HG03135 (cell line): ENCODE results near the gene EGFL7.
"Not testable (repeated sequence)": the region's sequence is repeated elsewhere in the genome, so short reads cannot be mapped to it uniquely, and the experiment has no call there.

Experiments
- ATAC-seq: cut with Tn5 transposase; IDR thresholded peaks from one replicate; pipeline ENCODE4 v1.9.1; 2021; ENCODE audit warnings: mild to moderate bottlenecking, moderate library complexity; ENCODE audit not compliant: unreplicated experiment

The EGFL7 gene

DNA sequence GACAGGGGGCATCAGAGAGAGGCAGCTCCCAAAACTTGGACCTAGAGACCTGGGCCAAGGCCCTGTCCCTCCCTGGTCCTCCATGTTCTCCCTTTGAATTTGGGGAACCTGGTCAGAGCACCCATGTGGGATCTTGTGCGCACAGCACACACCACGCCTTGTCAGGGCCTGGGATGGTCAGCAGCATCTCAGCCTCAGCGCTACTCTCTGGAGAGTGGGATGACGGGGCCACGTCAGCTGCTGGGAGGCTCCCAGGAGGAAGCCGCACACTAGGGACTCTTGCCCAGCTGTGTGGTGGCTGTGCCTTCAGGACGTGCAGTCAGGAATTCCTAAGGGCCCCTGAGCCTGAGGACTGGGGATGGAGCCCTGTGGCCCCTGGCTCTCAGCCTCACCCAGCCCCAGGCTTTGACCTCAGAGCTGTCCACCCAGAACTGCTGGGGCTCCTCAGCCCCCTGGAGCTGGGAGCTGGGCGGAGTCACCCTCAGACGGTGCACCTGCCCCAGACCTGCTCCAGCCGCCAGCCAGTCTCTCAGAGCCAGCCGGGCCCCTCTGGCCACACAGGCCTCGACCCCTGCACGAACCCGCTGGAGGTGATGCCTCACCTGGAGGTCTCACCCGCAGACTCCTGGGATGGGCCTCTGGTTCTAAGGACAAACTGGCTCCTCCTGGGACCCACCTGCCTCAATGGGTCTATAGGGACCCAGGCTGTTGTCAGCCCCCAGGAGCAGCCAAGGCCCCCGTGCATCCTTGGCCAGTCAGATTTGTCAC is 38.3 kb upstream of the EGFL7 start:
- ATAC-seq, result no peak

DNA sequence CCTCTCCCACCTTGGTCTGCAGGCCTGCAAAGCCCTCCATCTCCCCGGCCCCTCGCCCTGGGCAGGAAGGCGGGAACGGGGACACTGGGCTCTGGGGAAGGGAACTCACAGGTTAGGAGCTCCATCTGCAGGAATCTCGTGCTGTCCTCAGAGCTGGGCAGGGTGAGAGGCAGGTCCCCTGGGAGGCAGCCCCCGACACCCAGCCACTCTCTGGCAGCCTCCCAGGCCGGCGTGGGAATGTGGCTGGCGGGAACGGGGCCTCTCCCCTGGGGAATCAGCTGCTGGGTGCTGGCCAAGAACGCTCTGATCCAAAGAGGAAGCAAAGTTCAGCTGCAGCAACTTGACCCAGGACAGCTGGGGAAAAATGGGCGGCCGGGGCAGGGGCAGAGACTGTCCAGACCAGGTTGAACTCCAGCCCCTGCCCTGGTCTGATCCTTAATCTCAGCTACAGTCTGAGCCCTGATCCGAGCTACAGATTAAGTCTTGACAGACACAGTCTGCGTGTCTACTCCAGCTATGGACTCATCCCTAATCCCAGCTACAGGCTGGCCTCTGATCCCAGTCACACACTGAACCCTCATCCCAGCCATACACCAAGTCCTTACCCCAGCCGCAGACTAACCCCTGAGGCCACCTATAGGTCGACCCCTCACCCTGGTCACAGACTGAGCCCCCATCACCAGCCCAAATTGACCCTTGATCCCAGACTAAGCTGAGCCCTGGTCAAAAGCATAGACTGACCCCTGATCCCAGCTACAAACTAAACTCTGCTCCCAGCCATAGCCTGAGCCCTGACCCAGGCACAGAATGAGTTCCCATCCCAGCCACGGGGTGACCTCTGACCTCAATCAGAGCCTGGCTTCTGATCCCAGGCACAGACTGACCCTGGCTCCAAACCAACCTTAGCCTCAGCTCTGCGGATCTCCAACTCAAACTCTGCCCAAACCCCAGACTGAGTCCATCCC is 37.3 kb upstream of the EGFL7 start:
- ATAC-seq, result no peak

GRCh38 chr9:136626066-136626725 is 36.5 kb upstream of the EGFL7 start:
- no peak for ATAC-seq

DNA sequence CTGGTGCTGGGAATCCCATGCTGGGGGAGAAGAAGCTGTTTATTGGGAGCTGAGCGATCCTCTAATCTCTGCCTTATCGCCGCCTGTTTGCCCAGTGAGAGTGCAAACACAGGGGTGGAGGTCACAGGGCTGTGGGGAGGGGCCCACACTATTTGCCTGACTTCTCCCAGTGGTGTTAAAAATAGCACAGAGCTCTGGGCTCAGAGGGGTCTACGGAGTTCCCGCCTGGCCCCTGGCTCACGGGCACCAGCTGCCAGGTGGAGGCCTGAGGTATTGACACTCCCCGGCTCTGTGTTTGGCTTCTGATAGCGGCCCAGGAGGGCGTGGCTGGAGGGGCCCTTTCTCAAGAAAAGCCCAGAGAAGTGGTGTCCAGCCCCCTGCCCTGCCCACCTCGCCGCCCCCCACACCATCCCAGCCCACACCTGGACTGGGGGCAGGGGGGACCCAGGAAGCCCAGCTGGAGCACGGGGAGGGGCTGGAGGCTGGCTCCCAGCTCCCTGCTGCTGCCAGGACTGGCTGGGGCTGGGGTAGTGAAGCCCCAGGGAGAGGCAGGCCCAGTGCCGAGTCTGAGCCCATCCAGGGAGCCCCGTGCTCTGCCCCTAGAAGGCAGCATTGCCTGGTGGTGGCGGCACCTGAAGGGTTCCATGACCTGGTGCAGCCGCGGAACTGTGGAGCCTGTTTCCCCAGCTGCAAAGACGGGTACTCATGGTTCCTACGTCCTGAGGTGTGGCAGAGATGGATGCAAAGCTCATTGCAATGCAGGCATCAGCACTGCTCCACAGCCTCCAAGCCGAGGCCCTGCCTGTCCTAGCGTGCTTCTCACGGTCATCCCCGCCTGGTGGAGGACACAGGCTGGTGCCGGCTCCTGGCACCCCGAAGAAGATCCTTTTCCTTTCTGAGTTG is 35.7 kb upstream of the EGFL7 start:
- ATAC-seq, result no peak

DNA sequence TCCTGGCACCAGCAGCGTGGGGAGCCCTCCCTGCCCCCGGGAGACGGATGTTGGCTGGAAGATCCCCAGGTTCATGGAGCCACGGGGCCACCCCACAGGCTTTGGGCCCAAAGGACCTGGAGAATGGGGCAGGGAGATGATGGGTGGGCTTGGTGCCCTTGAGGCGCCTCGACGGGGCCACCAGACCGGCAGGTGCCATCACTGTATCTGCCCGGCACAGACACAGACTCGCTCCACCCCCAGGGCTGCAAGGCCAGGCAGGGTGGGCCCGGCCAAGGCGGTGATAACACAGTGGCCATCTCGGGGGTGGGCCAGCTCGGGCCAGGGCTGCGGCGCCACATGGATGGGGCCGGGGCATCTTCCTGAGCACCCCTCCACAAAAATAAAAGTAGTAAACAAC is 35.0 kb upstream of the EGFL7 start:
- no peak for ATAC-seq

- ATAC-seq, result no peak
Measured at GRCh38 chr9:136628268-136628667, 34.4 kb upstream of the EGFL7 start.

DNA sequence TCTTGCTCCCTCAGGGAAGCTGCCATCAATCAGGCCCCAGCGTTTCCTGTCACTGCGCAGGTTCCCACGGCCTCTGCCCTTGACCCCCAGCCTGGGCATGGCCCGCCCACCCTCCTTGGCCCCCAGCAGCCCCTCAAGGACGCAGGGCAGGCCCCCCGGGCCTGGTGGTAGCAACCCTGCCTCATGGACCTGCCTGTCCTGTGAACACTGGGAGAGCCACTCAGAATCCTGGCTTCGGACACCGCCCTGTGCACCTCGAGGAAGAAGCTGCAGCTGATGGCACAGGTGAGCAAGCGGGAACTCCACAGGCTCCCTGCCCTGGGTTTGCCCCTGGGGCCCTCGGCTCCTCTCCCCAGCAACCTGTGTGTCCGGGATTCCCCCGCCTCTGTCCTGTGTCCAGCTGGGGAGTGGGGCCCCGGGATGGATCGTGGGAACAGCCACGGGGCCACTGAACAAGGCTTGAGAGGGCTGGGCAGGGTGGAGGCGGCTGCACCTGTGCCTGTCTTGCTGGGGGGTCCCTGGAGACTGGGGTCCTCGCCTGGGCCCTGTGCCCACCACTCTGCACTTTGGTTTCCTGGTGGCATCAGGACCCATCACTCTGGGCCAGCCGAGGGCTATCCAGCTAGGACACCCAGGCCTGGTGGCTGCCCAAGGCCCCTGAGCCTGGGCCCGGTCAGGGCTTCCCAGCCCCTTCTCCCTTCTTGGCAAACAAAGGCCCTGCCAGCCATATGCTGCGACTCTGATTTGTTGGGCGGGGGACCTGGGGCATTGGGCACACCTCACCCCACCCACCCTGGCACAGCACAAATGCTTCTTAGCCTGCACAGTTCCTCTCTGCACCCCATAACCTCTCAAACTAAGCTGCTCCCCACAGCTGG is 33.5 kb upstream of the EGFL7 start:
- no peak for ATAC-seq

GRCh38 chr9:136629879-136630661 is 32.6 kb upstream of the EGFL7 start:
- no peak for ATAC-seq

GRCh38 chr9:136630662-136630992 is 32.1 kb upstream of the EGFL7 start:
- ATAC-seq, result no peak

DNA sequence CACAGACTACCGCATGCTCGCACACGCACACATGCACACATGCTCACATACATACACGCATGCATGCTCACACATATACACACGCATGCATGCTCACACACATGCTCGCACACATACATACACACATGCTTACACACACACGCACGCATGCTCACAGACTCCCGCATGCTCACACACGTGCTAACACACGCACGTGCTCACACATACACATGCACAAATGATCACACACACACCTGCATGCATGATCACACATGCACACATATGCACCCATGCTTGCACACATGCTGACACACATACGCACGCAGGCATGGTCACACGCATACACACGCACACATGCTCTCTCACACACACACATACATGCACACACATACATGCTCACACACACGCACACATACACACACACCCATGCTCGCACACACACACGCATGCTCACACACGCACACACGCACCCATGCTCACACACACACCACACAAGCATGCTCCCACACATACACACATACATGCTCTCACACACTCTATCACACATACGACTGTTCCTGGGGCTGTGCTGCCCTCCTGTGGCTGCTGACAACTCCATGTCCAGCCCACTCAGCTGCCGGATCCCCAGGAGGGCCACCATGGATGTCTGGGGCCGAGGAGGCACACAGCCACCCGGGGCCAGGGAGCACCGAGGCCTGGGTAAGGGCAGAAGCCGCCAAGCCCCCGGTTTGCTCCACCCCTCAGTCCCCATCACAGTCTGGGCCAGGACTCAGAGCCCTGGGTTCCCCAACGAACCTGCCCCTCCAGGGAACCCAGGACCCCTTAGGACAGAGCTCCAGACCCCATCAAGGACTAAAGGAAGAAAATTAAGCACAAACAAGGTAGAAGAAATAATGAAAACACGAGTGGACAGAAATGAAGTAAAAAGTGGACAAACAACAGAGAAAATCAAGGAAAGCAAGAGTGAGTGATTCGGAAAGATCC is 31.4 kb upstream of the EGFL7 start:
- ATAC-seq, result no peak

- not testable (repeated sequence) for ATAC-seq
Measured at GRCh38 chr9:136632072-136632471, 30.6 kb upstream of the EGFL7 start.

GRCh38 chr9:136632491-136633106 is 30.1 kb upstream of the EGFL7 start:
- not testable (repeated sequence) for ATAC-seq

DNA sequence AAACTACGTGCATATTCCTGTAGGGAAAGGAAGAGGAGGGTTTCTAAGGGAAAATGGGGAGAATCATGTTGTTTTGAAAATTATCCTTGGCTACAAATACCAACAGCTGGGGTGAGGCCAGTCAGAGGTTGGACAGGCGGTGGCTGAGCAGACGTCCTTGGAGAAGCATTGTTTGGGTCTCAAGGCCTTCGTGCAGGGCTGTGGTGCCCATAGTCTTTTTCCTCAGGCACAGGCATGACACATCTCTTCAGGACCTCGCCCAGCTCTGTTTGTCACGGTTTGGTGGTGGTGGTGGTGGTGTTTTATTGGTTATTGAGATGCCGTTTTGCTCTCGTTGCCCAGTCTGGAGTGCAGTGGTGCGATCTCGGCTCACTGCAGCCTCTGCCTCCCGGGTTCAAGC is 27.8 kb upstream of the EGFL7 start:
- ATAC-seq, result no peak

DNA sequence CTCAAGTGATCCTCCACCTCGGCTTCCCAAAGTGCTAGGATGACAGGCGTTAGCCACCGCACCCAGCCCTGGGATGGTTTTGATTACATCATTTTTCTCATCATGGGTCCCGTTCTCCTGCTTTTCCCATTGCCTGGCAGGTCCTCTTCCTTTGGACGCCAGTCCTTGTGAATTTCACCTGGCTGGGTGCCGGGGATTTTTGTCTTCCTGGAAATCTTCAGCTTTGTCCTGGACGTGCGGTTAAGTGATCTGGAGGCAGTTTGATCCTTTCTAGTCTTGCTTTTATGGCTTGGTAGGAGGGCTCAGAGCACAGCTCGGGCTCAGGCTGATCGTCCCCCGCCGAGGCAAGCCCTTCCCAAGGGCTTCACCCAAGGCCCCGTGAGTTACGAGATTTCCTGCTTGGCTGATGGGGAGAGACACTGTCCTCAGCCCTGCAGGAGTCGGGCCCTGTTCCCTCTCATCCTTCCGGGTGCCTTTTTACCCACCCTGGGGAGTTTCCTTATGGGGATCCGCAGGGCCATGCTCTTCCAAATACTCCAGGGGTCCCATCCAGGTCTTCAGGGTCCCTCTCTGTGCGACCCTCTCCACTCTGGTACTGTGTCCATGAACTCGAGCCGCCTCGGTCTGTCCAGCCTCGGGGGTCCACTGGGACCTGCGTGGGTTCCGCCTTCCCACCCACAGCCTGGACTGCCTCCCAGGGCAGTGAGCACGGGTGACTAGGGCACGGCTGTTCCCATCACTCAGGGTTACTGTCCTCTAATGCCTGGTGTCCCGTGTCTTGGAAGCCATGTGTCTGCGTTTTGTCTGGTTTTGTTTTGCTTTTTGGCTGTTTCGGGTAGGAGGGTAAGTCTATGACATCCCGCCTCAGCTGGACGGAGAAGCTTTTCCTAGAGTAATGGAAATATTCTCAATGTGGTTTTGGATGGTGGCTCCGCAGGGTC is 22.3 kb upstream of the EGFL7 start:
- ATAC-seq, result no peak

- no peak for ATAC-seq
Measured at GRCh38 chr9:136642439-136642921, 20.2 kb upstream of the EGFL7 start.
